CD4-positive, alpha-beta T cell treated with Interleukin-21 for 1 hour (primary cell): ENCODE measurements around the gene PGS1.

Source experiments
- DNase-seq: peaks from one replicate; pipeline ENCODE4 v3.0.0-alpha.2; 2020

PGS1 gene

DNA sequence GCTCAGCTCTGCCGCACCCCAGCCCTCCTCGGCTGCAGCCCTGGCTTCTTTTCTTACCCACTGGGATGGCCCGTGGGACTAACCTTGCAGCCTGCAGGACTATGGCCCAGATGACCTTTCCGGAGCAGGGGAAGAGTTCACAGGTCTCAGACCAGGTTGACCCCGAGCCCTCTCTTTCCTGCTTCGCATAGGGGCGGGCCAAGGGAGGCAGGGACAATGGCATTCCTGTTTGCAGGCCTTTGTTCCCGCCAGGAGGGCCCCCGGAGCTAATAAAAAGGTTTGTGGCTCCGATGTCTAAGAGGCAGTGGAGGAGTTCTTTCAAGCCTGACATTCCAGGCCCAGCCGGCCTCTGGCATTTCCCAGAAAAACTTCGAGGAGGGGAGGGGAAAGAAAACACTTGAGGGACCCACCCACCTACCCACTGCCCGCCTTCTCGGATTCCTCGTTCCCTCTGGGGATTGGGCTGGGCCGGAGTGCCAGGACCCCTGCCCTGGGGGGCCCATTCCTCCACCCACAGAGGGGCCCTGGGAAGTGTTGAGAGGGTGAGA lies 12.8 kb upstream of the PGS1 start:
- no peak for DNase-seq

DNA sequence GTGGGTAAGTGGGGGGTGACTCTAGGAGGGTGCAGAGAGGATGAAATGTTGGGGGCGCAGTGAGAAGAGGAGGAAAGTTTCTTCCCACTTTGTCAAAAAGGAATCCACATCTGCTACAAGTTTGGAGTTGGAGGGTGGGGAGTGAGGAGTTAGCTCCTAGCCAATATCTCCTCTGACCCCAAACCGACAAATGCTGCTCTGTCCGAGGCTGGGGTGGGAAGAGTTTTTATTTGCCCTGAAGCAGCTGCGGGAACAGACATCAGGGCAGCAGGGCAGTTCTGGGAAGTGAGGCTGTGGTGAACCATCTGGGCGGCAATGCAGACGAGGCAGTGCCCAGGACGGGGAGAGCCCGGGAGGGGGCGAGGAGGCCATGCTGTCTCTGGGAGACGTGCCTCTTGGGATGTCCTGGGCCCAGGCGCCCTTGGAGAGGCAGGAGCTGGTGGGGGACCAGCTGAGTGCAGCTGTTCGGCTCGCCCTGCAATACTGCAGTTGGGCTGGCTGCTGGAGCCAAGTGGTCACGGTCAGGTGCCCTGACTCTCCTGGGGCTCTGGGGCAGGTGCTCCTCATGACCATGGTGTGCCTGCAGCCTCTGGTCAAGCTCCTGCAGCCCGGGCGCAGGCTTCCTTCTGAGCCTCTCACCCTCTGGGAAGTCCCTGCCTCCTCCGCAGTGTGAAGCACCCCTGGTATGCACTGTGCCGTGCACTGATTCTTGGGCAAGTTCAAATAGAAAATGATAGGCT lies 12.2 kb upstream of the PGS1 start:
- no peak for DNase-seq

DNA sequence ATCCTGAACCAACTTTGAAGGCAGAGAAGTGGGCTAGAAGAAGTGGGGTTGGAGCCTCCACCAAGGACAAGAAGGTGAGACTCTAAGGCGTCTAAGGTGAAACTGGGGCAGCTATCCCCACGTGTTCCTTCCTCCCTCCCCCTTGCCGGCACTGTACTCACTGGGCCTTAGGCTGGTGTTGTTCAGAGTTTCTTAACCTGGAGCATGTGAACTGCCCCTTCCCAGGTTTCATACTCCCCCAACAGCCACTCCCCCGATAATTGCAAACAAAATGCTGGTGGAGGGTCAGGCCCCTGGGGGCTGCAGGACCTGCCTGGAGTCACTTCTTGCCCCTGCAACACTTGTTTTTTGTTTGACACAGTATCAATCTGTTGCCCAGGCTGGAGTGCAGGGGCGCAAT lies 11.3 kb upstream of the PGS1 start:
- DNase-seq, result no peak

DNA sequence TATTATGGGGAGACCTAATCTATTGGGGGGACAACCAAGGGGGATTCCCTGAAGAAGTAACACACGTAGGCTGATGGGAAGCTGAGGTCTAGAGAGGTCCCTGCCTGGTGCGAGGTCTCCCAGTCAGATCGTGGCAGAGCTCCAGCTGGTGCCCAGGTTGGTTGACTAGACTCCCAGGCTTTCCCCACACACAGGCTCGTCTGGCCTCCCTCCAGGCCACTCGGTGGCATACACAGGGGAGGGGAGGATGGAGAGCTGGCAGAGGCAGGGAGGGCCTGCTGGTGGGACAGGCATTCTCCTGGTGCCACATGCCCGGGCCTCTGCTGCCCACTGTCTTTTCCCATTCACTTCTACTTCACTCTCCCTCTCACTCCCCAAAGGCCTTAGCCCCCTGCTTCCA lies 10.1 kb upstream of the PGS1 start:
- no peak for DNase-seq

DNA sequence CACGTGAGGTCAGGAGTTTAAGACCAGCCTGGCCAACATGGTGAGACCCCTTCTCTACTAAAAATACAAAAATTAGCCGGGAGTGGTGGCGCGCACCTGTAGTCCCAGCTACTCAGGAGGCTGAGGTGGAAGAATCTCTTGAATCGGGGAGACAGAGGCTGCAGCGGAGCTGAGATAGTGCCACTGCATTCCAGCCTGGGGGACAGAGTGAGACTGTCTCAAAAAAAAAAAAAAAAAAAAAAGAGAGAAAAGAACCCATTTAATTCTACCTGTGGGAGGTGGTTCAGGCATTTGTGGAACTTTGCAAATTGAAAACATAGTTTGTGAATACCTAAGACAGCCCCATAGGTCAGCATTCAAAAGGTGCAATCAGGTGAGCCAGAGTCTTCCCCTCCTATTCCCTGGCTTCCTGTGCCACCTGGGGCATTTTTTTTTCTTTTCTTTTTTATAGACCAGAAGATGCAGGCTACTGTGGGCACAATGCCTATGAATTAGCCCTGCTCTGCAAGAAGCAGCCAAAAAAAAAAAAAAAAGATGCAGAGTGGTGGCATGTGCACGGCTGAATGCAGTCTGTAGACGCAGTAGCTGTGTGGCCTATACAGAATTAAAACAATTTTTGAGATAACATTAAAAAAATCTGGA lies 9.5 kb upstream of the PGS1 start:
- DNase-seq, result no peak

DNA sequence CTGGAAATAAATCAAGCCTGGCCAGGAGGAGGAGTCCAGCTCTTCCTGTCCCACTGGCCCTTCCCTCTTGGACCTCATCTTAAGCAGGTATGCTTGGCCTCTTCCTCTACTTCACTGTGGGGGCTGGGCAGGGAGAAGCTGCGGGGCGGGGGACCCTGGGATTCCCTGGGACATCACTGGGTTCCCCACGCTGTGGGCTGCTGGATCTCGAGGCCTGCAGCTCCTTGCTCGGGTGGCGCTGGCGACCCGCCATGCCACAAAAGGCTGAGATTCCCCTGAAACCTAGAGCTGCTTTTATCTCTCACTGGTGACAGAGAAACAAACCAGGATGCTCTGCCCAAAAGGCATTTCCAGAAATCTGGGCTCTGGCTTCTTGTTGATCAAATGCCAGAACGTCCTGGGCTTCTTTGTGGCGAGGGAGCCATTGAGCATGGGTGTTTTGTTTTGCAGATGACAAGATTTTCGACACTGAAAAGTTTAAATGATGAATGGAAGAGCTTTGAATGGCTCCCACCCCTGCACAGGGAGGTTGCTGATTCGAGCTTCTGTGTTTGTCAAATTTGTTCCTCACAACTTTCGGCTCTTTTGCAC lies 8.6 kb upstream of the PGS1 start:
- no peak for DNase-seq

DNA sequence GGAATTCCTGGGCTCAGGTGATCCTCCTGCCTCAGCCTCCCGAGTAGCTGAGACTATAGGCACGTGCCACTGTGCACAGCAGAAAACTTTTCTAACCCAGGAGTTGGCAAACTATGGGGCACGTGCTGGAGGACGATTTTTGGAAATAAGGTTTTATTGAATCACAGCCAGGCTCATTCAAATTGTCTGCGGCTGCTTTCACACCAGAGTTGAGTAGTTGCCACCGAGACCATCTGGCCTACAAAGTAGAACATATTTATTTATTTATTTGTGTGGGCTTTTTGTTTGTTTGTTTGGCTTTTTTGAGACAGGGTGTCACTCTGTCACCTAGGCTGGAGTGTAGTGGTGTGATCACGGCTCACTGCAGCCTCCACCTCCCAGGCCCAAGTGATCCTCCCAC lies 7.4 kb upstream of the PGS1 start:
- DNase-seq, result no peak

DNA sequence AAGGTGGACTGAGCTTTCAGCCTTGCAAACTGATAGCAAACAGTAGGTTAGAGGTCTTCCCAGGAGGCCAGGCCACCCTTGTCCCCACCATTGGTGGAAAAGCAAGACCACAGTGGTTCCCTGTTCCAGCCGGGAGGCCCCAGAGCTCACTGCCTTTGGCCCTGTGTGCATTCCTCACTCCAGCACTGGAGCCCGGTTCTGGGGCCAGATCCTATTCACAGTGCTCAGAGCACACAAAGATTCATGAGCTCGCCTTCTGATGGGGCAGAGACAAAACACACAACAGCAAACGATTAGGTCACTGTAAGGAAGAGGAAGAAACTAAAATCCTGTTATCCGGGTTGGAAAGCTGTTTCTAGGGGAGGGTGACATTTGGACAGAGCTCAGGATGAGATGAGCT lies 5.6 kb upstream of the PGS1 start:
- no peak for DNase-seq

DNA sequence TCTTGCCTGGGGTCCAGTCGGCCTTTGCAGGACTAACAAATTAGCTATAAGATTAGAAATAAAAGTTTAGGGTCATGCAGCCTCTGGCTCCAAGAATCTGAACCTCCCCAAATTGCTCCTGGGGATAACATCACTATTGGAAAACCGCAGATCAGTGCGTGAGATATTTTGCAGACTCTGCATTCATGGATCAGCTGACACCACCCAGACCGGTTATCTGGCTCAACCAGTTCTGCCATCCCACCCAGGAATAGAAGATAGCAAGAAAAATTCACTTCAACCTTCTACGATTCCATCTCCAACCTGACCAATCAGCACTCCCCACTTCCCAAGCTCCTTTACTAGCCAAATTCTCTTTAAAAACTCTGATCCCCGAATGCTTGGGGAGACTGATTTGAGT lies 4.3 kb upstream of the PGS1 start:
- no peak for DNase-seq

DNA sequence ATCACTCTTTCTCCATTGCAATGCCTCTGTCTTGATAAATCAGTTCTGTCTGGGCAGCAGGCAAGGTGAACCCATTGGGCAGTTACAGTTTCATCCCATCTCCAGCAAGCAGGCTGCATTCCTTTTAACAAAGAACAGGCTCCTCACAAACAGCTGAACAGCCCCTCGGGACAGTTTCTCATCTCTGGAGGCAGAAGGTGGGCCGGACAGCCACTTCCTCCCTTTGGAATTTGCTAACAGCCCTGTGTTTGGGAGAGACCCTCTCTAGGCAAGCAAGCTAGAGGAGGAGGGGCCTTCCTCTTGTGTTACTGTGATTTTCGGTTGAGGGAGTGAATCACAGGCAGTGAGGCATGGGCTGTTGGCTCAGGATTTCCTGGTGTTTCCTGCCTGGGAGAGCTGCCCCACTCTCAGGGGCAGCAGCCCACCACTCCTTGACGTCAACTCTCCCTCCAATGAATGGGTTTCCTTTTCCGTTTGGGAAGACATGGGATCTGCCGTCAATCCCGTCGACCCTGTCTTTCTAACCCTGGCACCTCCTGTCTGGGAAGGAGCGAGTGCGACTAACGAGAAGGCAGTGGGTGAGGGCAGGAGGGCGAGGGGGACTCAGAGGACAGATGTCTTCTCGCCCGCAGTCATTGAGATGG lies 3.7 kb upstream of the PGS1 start:
- DNase-seq, result no peak

DNA sequence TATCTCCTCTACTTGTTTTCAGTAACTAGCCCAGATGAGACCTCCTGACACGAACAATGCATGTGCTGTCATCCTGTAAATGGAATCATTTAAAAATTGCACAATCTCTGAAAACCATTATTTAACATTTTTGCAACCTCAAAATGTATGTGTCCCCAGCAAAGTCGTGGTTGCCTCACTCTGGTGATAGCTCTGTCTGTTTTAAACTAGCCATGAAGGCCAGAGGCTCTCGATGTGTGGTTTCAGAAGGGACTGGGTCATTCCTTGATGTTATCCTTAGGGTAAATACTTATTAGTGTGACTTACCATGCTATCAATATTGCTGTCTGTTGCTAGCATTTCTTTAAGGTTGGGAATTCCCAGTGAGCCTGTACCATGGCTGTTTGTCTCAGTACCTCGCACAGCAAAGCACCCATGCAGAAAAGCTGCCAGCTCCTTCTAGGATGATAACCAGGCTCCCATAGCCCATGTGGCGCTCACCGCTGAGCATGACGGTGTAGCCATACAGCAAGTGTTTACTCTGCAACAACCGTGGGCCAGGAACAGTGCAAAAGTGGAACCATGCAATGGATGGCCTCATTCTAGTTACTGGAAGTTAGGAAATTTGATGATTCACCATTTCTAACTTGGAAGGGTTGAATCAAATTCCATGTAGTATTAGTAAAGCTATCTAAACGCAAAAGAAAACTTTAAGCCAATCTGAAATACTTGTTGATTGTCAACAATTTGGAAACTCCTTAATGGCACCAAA lies 2.9 kb upstream of the PGS1 start:
- DNase-seq, result no peak

DNA sequence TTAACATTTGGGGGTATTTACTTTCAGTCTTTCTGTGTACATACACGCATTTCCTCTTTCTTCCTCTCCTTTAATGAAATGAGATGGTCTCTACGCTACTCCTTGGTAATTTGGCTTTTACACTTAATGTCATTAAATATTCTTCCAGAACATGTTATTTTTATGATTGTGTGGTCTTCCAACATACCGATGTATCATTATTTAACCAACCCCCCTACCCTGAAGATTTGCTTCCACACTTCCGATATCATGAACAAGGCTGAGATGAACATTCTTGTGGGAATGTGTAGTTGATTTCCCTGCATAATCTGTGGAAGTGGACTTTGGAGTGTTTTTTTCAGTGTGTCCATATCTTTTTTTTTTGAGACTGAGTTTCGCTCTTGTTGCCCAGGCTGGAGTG lies 2.3 kb upstream of the PGS1 start:
- no peak for DNase-seq

DNA sequence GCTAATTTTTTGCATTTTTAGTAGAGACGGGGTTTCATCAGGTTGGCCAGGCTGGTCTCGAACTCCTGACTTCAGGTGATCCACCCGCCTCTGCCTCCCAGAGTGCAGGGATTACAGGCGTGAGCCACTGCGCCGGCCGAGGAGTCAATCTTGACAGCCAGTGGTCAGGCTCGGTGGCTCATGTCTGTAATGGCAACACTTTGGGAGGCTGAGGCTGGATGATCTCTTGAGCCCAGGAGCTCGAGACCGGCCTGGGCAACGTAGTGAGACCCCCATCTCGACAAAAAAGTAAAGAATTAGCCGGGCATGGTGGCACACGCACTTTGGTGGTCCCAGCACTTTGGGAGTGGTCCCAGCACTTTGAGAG lies 608 bp upstream of the PGS1 start:
- DNase-seq, result no peak

DNA sequence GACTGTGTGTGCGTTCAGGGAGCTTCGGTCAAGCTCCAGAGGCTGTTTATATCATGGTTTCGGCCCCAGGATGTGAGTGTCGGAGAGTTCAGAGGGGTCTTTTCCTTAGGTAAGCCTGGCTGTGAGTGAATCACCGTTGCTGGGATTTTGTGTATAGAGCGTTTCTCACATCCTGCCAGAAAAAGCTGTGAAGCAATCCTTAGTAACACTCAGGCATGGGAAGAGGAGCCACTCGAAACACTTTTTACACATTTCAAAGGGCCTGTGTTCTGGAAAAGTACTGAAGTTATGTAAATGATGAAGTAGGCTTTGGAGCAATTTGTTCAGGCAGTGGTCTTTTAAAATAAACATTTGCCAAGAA lies 662 bp downstream of the PGS1 start:
- no peak for DNase-seq

DNA sequence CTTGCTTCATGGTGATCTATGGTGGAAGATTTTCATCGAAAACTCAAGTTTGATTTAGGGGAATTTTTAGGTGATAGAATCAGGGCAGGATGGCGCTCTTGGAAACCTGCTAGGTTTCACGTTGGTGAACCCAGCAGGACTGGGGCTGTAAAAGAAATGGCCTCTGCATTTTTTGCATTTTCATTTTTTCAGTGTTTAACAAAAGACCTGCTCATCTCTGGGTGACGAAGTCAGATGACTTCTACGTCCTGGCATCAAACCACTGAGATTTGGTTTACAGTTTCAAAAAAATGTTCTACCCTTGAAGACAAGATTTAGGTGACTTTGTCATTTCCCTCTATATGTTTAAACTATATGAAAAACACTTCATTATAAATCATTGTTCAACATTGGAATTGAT lies 1.9 kb downstream of the PGS1 start:
- DNase-seq, result no peak

DNA sequence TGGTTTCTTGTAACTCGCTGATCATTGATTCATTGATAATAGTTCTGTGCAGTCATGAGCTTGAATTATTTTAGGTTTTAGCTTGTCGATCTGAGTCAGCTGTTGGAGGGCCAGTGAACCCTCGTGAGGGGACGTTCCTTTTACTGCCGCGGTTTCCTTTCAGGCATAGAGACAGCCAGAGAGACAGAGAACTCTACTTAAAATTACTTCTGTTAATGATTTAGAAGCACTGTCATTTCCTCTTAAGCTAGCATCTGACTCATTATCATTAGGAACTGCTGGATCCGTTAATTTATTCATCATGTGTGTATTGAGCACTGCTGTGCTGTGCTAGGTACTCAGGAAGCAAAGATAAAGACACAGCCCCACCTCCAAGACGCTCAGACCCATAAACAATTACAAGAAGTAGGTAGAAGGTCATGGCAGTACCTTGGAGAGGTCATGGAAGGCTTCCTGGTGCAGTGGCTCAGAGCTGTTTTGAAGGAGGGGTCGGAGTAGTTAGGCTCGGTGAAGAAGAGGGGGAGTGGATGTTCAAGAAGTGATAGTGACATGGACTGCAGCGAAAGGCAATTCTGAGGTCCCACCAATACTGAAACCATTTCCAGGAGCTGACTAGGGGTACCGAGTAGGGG lies 3.3 kb downstream of the PGS1 start:
- peak; percentile 74 for DNase-seq

DNA sequence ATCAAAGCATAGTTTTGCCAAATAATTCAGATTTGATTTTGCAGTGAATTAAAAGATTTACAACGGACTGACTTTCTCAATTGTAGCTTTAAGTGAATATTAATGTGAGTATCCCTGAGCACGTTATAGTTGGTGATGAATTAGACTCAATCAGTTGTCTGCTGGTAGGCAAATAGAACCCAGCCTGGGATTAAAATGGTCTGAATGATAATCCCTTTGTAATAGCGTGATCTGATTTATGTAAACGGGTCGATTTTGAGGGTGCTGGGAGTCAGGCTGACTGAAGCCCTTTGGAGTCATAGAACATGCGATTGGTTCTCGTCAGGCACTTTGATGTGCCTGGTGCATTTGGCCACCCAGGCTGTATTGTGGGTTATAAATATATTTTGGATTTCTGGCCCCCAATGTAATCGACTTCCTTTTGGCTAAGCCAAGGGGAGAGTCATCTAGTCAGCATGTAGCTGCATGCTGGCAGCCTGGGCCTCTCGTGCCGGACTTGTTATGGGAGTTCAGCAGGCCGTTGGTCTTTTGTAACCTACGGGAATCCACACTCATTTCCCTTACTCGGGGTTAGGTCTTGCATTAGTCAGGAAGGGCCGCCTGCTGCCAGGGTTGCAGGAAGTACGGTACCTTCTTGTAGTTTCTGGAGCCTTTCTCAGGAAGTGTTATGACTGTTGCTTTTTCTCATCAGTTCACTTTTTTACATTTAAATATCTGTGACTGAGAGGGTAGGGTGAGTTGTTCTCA lies 5.4 kb downstream of the PGS1 start:
- peak; percentile 44 for DNase-seq

DNA sequence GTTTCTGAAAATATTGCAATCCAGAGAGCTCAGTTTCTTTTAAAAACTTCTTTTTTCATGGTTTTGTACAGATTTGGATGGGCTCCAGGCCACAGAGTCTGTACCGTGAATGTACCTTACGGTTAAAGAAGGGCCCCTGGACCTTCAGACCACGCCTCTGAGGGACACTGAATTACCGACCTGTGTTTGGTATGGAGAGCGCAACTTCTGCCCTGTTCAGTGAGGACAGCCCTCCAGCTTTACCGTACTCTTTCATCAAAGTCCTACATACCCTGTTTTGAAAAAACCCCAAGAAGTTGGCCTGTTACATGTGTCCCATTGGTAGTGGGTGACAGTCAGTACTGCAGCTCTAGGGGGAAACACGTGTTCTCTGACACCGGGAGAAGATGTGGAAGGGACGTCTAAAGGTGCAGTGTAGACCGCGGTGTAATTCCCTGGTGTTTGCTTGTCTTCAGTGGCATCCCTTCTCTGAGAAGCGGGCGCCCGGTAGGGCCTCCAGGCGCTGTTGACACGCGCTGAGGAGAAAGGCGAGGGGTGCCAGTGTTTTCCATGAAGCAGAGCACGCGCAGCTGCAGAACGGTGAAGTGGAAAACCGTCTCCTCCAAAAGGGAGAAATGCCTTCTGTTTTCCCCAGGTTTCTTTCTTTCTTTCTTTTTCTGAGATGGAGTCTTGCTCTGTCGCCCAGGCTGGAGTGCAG lies 6.2 kb downstream of the PGS1 start:
- DNase-seq, result no peak

DNA sequence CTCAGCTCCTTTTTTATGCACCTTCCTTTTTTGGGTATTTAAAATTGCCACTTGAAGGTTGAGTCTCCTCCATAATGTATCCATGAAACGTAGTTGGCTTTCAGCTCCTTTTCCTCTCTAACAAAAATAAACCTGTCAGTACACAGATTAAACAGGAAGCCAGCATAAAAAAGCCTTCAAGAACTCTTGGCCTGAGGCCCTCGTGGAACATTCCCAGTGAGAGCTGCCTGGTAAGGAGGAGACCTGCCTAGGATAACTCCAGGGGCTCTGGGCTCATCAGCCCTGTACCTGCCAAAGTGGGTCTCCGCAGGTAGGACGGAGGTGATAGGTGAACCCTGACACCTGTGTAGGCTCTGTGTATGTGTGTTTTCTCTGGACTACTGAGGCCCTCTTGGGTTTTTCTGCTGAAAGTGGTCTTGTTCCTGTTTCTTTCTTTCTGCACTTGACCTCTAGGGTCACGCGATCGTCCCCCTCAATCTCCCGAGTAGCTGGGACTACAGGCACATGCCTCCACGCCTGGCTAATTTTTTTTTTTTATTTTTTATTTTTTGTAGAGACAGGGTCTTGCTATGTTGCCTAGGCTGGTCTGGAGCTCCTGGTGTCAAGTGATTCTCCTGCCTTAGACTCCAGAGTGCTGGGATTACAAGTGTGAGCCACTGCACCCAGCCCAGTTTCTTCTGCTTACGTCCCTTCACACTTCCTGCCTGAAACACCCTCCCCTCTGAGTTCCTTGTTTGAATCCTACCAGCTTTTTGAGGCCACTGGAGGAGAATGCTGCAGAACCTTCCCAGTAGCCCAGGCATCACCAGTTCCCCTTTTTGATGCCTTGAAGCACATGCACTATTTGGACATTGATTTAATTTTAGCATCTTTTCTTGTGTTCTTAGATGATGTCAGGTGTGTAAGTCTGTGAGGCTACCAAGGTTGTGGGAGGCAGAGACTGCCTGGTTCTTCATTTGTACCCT lies 9.8 kb downstream of the PGS1 start:
- DNase-seq, result peak; percentile 24
